ENCODE measurements around the gene JMY.

Gene JMY

GRCh38 chr5:79235634-79236361 lies at the start of gene JMY:
TSS of gene JMY (plus strand) at chr5:79236131. CDS start at chr5:79236651, 520 bp downstream.
- DNase-seq (ENCODE audit: low read depth), result no peak

DNA sequence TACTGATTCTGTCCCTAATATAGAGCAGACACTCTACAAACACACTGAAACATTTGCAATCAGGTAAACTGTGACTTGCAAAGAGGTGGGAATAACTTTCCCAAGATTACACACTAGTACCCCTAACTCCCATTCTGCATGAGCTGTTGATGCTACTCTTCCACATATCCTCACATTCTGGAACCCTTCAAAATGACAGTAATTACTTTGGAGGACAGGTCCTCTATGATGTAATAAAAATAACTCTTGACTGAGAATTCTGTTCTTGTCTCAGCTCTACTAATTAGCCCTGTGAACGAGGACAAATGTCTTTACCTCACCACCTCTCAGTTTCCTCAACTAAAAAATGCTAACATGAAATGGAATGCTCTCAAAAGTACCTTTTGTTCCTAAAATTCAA lies 49.5 kb upstream of the JMY start:
- no peak for DNase-seq (ENCODE audit: low read depth)

GRCh38 chr5:79189439-79190234 lies 46.3 kb upstream of the JMY start:
- DNase-seq (ENCODE audit: low read depth), result no peak

- no peak for DNase-seq (ENCODE audit: low read depth)
Measured at GRCh38 chr5:79190235-79190529, 45.7 kb upstream of the JMY start.

GRCh38 chr5:79191457-79191856 lies 44.5 kb upstream of the JMY start:
- no peak for DNase-seq (ENCODE audit: low read depth)

DNA sequence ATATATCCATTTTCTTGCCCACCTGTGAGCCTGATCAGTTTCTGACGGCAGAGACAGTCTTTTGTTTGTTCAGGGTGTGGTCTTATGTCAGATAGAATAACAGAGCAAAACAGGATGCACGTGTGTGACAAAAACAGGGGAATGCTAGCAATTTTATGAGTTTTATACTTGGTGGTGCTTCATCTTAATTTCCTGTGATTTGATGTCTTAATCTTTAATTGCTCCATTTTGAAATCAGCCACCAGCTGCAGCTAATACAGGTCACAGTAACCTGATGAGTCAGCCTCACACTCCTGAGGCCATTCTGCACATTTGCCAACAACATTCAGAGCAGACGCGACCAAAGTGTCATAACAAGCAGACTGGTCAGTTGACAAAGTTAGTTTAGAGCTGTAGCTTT lies 42.3 kb upstream of the JMY start:
- no peak for DNase-seq (ENCODE audit: low read depth)

- no peak for DNase-seq (ENCODE audit: low read depth)
Measured at GRCh38 chr5:79200573-79201183, 35.3 kb upstream of the JMY start.

- no peak for DNase-seq (ENCODE audit: low read depth)
Measured at GRCh38 chr5:79201206-79201605, 34.7 kb upstream of the JMY start.

DNA sequence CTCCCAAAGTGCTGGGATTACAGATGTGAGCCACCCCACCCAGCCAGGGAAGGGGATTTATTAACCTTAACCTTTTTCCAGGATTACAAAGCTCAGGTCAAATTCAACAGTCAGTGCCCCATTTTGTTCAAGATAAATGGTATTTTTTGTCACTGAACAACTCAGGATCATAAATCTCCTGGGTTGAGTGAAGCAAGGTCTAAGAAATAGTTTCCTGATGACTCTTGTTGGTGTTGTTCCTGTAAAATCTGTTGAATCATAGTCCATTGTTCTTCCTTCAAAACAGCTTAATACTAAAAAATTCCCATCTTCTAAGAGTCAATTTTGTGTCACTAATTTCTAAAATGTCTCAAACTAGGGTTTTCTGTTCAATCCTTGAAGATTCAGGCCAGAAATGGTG lies 33.9 kb upstream of the JMY start:
- peak; percentile 57 for DNase-seq (ENCODE audit: low read depth)

DNA sequence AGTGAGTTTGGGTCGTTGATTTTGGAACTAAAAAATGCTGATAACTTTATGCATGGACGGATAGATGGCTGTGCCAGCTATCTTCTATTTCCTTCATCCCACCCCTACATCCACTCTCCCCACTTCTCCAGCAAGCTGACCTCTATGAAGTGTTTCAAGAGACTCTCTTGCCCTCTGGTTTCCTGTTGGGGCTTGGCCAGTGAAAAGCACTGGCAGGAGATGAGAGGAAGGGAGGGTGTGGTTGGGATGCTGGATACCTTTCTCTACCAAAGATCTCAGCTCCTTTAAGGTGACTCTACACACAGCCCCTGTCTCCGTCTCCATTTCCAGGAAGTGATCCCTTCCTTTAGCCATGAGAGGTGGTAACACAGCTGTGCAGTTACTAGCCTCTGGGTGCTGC lies 30.0 kb upstream of the JMY start:
- DNase-seq (ENCODE audit: low read depth), result no peak

GRCh38 chr5:79206541-79206940 lies 29.4 kb upstream of the JMY start:
- DNase-seq (ENCODE audit: low read depth), result no peak

DNA sequence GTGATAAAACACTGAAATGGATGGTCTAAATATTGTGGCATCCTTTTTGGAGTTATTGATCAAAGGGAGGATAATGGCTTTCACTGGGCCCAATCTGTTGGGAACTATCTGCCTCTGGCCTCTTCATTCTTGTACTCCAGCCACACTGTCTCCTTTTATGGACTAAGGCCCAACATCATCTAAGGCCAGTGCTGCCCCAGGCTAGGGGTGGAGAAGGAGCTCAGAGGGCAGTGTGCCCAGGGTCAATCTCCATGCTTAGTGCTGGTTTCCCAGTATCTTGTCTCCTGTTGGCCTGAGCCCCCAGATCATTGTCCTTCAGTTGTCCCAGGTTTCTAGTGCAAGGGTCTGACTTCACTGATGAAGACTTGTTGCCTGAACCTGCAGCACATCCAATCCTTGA lies 26.4 kb upstream of the JMY start:
- no peak for DNase-seq (ENCODE audit: low read depth)

DNA sequence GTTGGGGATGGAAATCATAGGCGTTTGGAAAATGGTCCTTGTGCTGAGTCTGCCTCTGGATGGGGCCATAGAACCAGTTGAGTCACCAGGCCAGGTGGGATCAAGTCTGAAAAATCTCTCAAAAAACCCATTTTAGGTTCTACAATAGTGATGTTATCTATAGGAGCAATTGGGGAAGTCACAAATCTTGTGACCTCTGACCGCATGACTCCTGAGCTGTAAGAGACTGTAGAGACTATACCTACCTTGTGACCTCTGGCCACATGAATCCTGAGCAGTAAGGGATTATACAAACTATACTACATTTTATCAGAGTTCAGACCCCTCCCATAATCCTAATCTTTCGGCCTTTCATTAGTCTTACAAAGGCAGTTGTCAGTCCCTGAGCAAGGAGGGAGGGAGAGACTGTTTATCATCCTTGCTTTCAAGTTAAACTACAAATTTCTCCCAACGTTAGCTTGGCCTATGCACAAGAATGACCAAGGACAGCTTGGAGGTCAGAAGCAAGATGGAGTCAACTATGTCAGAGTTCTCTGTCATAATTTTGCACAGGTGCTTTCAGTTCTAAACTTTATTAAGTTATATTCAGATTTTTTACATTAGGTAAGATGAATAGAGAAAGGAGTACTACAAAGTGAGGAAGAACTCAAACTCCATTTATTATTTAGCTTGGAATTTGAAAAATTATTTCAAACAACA lies 11.5 kb upstream of the JMY start:
- DNase-seq (ENCODE audit: low read depth), result no peak

GRCh38 chr5:79225026-79225425 lies 10.9 kb upstream of the JMY start:
- no peak for DNase-seq (ENCODE audit: low read depth)

DNA sequence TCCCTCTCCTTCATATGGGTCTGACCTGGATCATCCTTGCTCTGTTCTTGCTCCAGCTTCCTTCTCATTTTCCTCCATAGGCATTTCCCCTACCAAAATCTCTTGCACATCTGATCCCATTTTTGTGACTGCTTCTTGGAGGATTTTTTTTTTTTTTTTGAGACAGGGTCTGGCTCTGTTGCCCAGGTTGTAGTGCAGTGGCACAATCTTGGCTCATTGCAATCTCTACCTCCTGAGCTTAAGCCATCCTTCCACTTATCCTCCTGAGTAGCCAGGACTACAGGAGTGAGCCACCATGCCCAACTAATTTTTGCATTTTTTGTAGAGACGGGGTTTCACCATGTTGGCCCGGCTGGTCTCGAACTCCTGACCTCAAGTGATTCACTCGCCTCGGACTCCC lies 10.5 kb upstream of the JMY start:
- no peak for DNase-seq (ENCODE audit: low read depth)

GRCh38 chr5:79227484-79228025 lies 8.4 kb upstream of the JMY start:
- DNase-seq (ENCODE audit: low read depth), result no peak

DNA sequence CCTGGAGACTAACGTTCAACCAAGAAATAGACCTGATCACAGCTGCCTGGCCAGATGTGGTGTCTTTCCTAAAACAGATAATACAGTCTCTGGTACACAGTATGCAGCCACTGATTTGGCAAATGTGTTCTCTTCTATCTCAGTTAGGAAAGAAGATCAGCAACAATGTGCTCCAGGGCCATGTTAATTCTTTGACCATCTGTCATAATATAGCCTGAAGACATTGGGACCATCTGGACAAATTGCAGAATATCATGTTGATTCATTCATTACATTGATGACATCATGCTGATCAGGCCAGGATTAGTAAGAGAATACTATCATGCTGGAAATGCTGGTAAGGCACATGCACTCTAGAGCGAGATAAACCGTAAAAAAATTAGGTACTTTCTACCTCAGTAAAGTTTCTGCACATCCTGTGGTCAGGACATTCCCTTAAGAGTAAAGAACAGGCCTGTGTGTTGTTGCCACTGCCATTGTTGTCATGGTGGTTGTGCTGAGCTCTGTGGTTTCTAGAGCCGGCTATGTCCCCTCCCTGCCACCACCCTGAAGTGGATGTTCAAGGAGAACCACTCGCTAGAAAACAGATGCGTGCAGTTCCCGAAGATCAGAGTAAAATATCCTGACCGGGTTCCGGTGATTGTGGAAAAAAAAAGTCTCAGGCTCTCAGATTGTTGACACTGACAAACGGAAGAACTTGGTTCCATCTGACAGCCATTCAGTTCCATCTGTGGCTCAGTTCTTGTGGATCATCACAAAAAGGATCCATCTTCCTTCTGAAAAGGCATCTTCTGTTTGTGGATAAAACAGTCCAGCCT lies 6.4 kb upstream of the JMY start:
- DNase-seq (ENCODE audit: low read depth), result peak; percentile 94

DNA sequence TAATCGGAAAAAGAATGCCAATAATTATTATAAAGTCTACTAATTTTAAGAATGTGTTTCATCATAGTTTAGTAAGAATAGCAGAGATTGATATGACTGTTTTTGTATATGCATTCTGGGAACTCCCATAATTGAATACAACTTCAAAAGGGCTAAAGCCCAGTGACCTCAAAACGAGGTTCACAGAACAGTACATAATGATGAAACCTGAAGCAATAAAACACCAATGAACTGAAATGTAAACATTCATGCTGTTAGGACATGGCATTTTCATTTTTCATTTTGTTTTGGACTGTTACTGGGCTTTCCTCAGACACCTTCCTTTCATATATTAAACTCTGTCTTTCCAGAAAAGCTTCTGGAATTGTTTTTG lies 684 bp upstream of the JMY start:
- no peak for DNase-seq (ENCODE audit: low read depth)

GRCh38 chr5:79236362-79236969 lies 535 bp downstream of the JMY start:
- no peak for DNase-seq (ENCODE audit: low read depth)

GRCh38 chr5:79236970-79237739 lies 1.2 kb downstream of the JMY start:
- DNase-seq (ENCODE audit: low read depth), result no peak

All from HS-5 (cell line).